A549 (cell line): ENCODE measurements around the gene NPPA.

Experiments used
- BHLHE40 ChIP-seq: IDR thresholded peaks from 2 replicates; pipeline ENCODE4 v1.6.1; 2012; ENCODE audit warnings: low read depth, low read length, inconsistent platforms
- JUNB ChIP-seq: fragments of >200 bp; sonication (Bioruptor Twin); formaldehyde crosslinking; IDR thresholded peaks from 2 replicates; pipeline ENCODE4 v1.6.1; 2016
- TF ChIP-seq, protein P1 (sequence below): fragments of >200 bp; sonication (Bioruptor Twin); formaldehyde crosslinking; IDR thresholded peaks from 3 replicates; pipeline ENCODE4 v1.5.1; 2016
- TF ChIP-seq, protein P2 (sequence below): fragments of 200-600 bp; sonication (generic); IDR thresholded peaks from 2 replicates; pipeline ENCODE4 v1.6.1; 2016; ENCODE audit warnings: antibody characterized with exemption, mild to moderate bottlenecking, moderate library complexity
- TF ChIP-seq, protein P3 (sequence below): fragments of 250-450 bp; sonication (Bioruptor Pico); IDR thresholded peaks from 2 replicates; pipeline ENCODE4 v1.5.0; 2021; ENCODE audit warnings: mild to moderate bottlenecking, moderate library complexity, borderline replicate concordance

DNA sequence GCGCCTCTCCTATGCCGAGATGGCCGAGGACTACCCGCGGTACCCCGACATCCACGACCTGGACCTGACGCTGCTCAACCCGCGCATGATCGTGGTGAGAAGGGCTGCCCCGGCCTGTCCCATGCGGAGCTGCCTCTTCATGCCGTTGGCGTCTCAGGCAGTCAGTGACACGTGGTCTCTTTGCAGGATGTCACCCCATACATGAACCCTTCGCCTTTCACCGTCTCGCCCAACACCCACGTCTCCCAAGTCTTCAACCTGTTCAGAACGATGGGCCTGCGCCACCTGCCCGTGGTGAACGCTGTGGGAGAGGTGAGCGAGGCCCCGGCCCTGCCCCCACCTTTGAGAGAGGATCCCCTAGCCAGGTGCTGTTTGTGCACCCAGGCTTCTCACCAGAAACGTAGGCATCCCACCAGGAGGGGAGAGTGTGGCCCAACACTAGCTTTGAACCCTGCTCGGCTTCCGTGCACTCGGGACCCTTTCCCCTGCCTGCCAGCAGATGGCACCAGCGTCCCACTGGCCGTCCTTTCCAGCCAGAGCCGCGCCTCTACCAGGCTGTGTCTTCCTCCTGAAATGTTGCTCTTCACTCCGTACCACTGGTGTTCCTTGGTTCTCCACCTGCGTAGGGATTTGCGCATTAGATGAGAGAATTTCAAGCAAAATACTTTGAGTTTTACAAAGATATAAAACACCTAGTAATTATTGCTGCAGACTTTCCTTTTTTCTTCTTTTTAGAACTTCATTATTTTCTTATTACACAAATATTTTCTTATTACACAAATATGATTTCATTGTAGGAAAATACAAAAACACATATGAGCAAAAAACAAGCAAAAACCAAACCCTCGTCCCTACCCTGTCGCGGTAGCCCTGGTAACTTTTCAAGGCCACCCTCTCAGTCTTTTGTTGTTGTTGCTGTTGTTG is 9.0 kb downstream of the NPPA start:
- TF ChIP-seq BHLHE40 (no peak), JUNB (no peak)
- TF ChIP-seq, protein P1, sequence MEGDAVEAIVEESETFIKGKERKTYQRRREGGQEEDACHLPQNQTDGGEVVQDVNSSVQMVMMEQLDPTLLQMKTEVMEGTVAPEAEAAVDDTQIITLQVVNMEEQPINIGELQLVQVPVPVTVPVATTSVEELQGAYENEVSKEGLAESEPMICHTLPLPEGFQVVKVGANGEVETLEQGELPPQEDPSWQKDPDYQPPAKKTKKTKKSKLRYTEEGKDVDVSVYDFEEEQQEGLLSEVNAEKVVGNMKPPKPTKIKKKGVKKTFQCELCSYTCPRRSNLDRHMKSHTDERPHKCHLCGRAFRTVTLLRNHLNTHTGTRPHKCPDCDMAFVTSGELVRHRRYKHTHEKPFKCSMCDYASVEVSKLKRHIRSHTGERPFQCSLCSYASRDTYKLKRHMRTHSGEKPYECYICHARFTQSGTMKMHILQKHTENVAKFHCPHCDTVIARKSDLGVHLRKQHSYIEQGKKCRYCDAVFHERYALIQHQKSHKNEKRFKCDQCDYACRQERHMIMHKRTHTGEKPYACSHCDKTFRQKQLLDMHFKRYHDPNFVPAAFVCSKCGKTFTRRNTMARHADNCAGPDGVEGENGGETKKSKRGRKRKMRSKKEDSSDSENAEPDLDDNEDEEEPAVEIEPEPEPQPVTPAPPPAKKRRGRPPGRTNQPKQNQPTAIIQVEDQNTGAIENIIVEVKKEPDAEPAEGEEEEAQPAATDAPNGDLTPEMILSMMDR, result peak; percentile 79
- TF ChIP-seq, protein P2, sequence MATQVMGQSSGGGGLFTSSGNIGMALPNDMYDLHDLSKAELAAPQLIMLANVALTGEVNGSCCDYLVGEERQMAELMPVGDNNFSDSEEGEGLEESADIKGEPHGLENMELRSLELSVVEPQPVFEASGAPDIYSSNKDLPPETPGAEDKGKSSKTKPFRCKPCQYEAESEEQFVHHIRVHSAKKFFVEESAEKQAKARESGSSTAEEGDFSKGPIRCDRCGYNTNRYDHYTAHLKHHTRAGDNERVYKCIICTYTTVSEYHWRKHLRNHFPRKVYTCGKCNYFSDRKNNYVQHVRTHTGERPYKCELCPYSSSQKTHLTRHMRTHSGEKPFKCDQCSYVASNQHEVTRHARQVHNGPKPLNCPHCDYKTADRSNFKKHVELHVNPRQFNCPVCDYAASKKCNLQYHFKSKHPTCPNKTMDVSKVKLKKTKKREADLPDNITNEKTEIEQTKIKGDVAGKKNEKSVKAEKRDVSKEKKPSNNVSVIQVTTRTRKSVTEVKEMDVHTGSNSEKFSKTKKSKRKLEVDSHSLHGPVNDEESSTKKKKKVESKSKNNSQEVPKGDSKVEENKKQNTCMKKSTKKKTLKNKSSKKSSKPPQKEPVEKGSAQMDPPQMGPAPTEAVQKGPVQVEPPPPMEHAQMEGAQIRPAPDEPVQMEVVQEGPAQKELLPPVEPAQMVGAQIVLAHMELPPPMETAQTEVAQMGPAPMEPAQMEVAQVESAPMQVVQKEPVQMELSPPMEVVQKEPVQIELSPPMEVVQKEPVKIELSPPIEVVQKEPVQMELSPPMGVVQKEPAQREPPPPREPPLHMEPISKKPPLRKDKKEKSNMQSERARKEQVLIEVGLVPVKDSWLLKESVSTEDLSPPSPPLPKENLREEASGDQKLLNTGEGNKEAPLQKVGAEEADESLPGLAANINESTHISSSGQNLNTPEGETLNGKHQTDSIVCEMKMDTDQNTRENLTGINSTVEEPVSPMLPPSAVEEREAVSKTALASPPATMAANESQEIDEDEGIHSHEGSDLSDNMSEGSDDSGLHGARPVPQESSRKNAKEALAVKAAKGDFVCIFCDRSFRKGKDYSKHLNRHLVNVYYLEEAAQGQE, result no peak
- TF ChIP-seq, protein P3, sequence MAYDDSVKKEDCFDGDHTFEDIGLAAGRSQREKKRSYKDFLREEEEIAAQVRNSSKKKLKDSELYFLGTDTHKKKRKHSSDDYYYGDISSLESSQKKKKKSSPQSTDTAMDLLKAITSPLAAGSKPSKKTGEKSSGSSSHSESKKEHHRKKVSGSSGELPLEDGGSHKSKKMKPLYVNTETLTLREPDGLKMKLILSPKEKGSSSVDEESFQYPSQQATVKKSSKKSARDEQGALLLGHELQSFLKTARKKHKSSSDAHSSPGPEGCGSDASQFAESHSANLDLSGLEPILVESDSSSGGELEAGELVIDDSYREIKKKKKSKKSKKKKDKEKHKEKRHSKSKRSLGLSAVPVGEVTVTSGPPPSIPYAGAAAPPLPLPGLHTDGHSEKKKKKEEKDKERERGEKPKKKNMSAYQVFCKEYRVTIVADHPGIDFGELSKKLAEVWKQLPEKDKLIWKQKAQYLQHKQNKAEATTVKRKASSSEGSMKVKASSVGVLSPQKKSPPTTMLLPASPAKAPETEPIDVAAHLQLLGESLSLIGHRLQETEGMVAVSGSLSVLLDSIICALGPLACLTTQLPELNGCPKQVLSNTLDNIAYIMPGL (CRISPR knock-in tag), result no peak
